ENCODE data around the gene C1orf122.

The C1orf122 gene

DNA sequence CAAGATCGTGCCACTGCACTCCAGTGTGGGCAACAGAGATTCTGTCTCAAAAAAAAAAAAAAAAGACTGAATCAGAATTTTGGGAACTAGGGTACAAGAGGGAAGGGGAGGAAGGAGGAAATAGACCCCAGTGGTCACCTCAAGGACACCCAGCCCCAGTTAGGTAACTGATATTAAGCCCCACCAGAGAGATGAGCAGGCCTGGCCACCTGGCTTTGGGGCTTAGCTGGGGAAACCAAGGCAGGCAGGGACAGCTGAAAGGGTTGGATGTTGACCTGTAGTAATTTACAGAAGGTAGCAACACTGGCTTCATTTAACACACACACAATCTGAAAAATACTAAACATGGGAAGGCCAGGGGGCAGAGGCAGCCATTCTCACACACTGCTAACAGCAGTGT lies 5.2 kb upstream of the C1orf122 start:
- H3K36me3 ChIP-seq (ENCODE audit: control insufficient read depth in 2 of 2, insufficient read depth in 2 of 2, low read length in 2 of 2) = peaks cover 36 to 61% of the 10 kb centered on the region in 2 donors
- H3K9ac ChIP-seq (ENCODE audit: low read depth in 1 of 2, low read length in 2 of 2) = no peak overlapping the region
- no peaks in the 10 kb centered on the region for H3K9me3 ChIP-seq (ENCODE audit: control insufficient read depth in 2 of 2, low read length in 2 of 2)
- H3K4me1 ChIP-seq (ENCODE audit: control insufficient read depth in 2 of 2, insufficient read depth in 2 of 2, low read length in 2 of 2) = peaks cover 9 to 10% of the 10 kb centered on the region in 2 donors
- H3K27ac ChIP-seq (ENCODE audit: low read depth in 2 of 2, low read length in 2 of 2) = no peak overlapping the region
- H3K27me3 ChIP-seq (ENCODE audit: control insufficient read depth in 2 of 2, insufficient read depth in 2 of 2, low read length in 2 of 2) = no peaks in the 10 kb centered on the region
- no peak overlapping the region for H3K4me3 ChIP-seq (ENCODE audit: low read length in 2 of 2)

DNA sequence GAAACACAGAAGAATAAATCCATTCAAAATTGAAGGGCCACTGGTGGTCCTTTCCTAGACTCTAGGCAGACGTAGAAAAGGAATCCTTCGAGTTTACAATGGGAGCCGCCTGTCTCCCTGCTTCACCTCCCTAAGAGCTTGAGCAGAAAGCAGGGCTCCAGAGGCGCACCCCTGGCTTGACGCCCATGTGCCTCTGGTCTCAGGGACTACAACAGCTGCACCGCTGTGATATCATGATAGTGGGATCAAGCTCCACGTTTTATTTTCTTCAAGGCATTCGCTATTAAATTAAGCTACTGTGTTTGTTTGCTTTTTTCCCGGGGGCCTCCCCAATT lies 403 bp upstream of the C1orf122 start:
- Histone ChIP-seq H3K9ac (ENCODE audit: low read depth in 1 of 2, low read length in 2 of 2) (peak overlapping the region; percentile 64 to 86), H3K4me1 (ENCODE audit: control insufficient read depth in 2 of 2, insufficient read depth in 2 of 2, low read length in 2 of 2) (peaks cover 17 to 19% of the 10 kb centered on the region in 2 donors), H3K9me3 (ENCODE audit: control insufficient read depth in 2 of 2, low read length in 2 of 2) (no peaks in the 10 kb centered on the region), H3K27me3 (ENCODE audit: control insufficient read depth in 2 of 2, insufficient read depth in 2 of 2, low read length in 2 of 2) (no peaks in the 10 kb centered on the region), H3K36me3 (ENCODE audit: control insufficient read depth in 2 of 2, insufficient read depth in 2 of 2, low read length in 2 of 2) (peaks cover 27 to 43% of the 10 kb centered on the region in 2 donors), H3K27ac (ENCODE audit: low read depth in 2 of 2, low read length in 2 of 2) (peak overlapping the region; percentile 86 to 87), H3K4me3 (ENCODE audit: low read length in 2 of 2) (peak overlapping the region; percentile 75 to 92)

DNA sequence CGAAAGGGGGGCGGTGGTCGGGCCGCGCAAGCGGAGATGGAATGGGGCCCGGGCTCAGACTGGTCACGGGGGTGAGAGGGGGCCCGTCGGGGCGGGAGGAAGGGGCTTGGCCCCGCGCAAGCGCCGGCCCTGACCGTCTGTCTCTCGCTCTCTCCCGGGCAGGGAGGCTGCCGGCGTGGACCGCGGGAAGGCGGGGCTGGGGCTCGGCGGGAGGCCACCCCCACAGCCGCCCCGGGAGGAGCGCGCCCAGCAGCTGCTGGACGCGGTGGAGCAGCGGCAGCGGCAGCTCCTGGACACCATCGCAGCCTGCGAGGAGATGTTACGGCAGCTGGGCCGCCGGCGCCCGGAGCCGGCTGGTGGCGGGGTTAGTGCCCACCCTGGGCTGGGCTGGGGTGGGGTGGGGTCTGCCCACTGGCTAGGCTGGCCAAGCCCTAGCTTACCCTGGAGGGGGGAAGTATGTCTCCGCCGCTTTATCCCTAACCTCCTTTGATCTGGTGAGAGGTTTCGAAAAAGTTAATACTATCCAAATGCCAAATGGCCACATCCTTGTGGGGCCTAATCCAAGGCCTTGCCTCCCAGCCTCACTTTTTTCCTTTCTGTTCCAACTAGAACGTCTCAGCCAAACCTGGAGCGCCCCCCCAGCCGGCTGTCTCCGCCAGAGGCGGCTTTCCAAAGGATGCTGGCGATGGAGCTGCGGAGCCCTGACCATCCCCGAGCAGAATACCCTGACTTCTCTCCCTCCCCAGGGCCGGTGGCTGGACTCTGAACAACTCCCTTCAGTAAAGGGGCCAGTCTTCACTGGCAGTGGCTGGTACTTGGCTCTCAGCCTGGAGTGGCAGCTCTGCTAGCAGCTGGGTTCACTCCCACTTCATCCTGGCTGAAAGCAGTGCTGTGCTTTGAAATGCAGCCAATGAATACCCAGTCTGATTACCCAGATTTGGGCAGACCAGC lies 1.1 kb downstream of the C1orf122 start:
- Histone ChIP-seq H3K4me1 (ENCODE audit: control insufficient read depth in 2 of 2, insufficient read depth in 2 of 2, low read length in 2 of 2) (peaks cover 17 to 19% of the 10 kb centered on the region in 2 donors), H3K27me3 (ENCODE audit: control insufficient read depth in 2 of 2, insufficient read depth in 2 of 2, low read length in 2 of 2) (no peaks in the 10 kb centered on the region), H3K4me3 (ENCODE audit: low read length in 2 of 2) (peak overlapping the region; percentile 75 to 92), H3K27ac (ENCODE audit: low read depth in 2 of 2, low read length in 2 of 2) (peak overlapping the region; percentile 86 to 87), H3K9ac (ENCODE audit: low read depth in 1 of 2, low read length in 2 of 2) (peak overlapping the region; percentile 64 to 70), H3K9me3 (ENCODE audit: control insufficient read depth in 2 of 2, low read length in 2 of 2) (no peaks in the 10 kb centered on the region), H3K36me3 (ENCODE audit: control insufficient read depth in 2 of 2, insufficient read depth in 2 of 2, low read length in 2 of 2) (peaks cover 22 to 31% of the 10 kb centered on the region in 2 donors)

DNA sequence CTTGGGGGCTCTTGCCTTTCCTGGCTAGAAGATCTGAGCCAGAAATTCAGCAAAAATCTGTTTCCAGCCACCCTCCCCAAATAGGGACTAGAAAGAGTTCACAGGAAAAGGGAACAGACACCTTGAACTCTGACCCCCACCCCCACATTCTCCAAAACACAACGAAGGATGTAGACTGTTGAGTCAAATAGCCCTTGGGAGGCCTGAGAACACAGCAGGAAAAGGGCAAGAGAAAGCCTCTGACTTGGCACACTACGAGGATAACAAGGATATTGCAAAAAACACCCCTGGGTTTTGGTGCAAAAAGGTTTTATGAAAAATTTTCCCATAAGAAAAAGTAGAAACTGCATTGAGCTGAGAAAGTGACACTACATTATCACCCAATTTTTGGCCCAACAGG lies 2.4 kb downstream of the C1orf122 start:
- Histone ChIP-seq H3K27me3 (ENCODE audit: control insufficient read depth in 2 of 2, insufficient read depth in 2 of 2, low read length in 2 of 2) (no peaks in the 10 kb centered on the region), H3K4me3 (ENCODE audit: low read length in 2 of 2) (no peak overlapping the region), H3K27ac (ENCODE audit: low read depth in 2 of 2, low read length in 2 of 2) (no peak overlapping the region), H3K9me3 (ENCODE audit: control insufficient read depth in 2 of 2, low read length in 2 of 2) (no peaks in the 10 kb centered on the region), H3K36me3 (ENCODE audit: control insufficient read depth in 2 of 2, insufficient read depth in 2 of 2, low read length in 2 of 2) (peaks cover 17 to 27% of the 10 kb centered on the region in 2 donors), H3K9ac (ENCODE audit: low read depth in 1 of 2, low read length in 2 of 2) (no peak overlapping the region), H3K4me1 (ENCODE audit: control insufficient read depth in 2 of 2, insufficient read depth in 2 of 2, low read length in 2 of 2) (peaks cover 17 to 19% of the 10 kb centered on the region in 2 donors)

DNA sequence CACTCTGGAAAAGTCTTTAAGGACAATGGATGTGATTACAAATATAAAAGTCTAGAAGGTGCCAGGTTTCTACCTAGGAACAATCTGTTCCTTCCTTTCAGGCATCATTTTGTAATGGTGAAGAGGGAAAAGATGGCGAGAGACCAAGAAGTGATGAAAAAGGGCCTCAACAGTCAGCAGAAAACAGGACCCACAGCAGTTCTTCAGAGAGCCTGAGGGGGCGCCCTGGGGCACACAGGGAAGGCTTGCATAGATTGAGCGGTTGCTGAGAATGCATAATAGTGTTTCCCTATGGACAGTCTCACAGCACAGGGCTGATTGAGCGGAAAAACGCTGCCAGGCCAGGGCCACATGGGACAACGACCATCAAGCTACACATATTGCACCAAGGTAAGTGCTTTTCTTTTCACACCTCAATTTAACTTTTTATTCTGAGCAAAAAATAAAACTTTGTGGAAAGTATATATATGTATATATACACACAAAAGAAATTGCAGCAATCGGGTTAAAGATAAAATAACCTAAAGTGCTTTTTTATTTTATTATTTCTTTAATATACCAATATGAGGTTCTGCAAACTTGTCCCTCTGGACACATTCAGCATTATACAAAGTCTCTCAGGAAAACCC lies 3.6 kb downstream of the C1orf122 start:
- Histone ChIP-seq H3K36me3 (ENCODE audit: control insufficient read depth in 2 of 2, insufficient read depth in 2 of 2, low read length in 2 of 2) (peaks cover 19 to 21% of the 10 kb centered on the region in 2 donors), H3K9me3 (ENCODE audit: control insufficient read depth in 2 of 2, low read length in 2 of 2) (no peaks in the 10 kb centered on the region), H3K4me3 (ENCODE audit: low read length in 2 of 2) (no peak overlapping the region), H3K9ac (ENCODE audit: low read depth in 1 of 2, low read length in 2 of 2) (no peak overlapping the region), H3K27ac (ENCODE audit: low read depth in 2 of 2, low read length in 2 of 2) (no peak overlapping the region), H3K4me1 (ENCODE audit: control insufficient read depth in 2 of 2, insufficient read depth in 2 of 2, low read length in 2 of 2) (peaks cover 17 to 19% of the 10 kb centered on the region in 2 donors), H3K27me3 (ENCODE audit: control insufficient read depth in 2 of 2, insufficient read depth in 2 of 2, low read length in 2 of 2) (no peaks in the 10 kb centered on the region)

DNA sequence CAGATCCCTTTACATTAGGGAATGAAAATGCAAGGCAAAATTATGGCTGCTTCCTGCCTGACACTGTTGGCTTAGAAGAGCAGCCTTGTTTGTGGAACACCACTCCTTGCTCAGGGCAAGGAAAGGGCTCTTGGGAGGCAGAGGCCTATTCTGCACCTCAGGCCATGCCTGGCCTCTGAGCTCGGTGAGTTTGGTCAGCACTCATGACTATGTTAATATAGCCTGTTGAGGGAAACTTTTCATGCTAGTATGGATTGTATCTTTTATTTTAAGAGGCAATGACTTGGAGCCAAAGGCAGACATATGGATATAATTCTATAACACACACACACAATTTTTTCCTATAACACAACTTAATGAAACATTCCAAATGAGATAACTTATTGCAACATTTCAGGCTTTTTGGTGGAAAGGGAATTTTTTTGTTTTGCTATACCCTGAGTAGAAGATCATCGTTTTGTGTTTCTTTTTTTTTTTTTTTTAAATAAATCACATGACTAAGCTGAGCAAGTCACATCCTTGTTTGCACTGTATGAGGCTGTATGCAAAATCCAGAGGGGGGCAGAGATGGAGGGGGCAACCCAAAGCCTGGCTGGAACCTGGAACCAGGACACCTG lies 6.0 kb downstream of the C1orf122 start:
- Histone ChIP-seq H3K4me3 (ENCODE audit: low read length in 2 of 2) (no peak overlapping the region), H3K9me3 (ENCODE audit: control insufficient read depth in 2 of 2, low read length in 2 of 2) (no peaks in the 10 kb centered on the region), H3K36me3 (ENCODE audit: control insufficient read depth in 2 of 2, insufficient read depth in 2 of 2, low read length in 2 of 2) (peaks cover 21 to 24% of the 10 kb centered on the region in 2 donors), H3K9ac (ENCODE audit: low read depth in 1 of 2, low read length in 2 of 2) (no peak overlapping the region), H3K4me1 (ENCODE audit: control insufficient read depth in 2 of 2, insufficient read depth in 2 of 2, low read length in 2 of 2) (peaks cover 7 to 8% of the 10 kb centered on the region in 2 donors), H3K27me3 (ENCODE audit: control insufficient read depth in 2 of 2, insufficient read depth in 2 of 2, low read length in 2 of 2) (no peaks in the 10 kb centered on the region), H3K27ac (ENCODE audit: low read depth in 2 of 2, low read length in 2 of 2) (no peak overlapping the region)

DNA sequence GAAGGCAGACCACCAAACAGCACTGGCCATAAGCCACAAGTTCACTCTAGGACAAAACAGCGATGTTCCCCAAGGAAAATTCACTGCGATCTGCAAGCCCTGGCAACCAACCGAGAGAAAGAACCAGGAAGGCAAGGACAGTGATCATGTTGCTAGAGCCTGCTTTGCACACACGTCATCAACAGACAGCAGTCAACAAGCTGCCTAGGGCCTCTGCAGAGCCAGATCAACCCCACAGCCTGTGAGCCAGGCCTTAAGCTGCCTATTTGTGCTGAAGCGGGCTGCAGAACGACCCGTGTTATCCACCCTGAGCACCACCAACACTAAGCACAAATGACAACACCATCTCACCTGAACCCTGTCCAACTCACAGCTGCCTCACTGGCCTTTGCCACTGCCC lies 6.7 kb downstream of the C1orf122 start:
- Histone ChIP-seq H3K27me3 (ENCODE audit: control insufficient read depth in 2 of 2, insufficient read depth in 2 of 2, low read length in 2 of 2) (no peaks in the 10 kb centered on the region), H3K36me3 (ENCODE audit: control insufficient read depth in 2 of 2, insufficient read depth in 2 of 2, low read length in 2 of 2) (peaks cover 21 to 27% of the 10 kb centered on the region in 2 donors), H3K9me3 (ENCODE audit: control insufficient read depth in 2 of 2, low read length in 2 of 2) (no peaks in the 10 kb centered on the region), H3K4me3 (ENCODE audit: low read length in 2 of 2) (no peak overlapping the region), H3K4me1 (ENCODE audit: control insufficient read depth in 2 of 2, insufficient read depth in 2 of 2, low read length in 2 of 2) (peaks cover 1 to 2% of the 10 kb centered on the region in 2 donors), H3K9ac (ENCODE audit: low read depth in 1 of 2, low read length in 2 of 2) (no peak overlapping the region), H3K27ac (ENCODE audit: low read depth in 2 of 2, low read length in 2 of 2) (no peak overlapping the region)

DNA sequence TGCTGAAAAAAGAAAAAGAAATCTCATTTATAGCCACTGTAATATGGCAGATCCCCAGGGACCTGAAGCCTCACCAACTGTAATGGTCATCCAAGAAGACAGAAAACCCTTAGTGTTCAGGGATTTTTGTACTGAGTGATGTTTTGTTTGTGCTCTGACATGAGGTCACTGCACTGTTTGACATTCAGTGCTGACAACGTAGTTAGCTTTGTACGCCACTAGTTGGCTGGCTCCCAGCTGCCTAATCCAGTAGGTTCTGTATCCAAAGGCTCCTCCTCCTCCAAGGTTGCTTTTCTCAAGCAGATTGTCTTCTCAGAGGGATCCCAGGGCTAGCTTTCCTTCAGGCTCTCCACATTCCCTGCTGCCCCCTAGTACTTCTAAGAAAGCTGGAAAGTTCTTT lies 9.9 kb downstream of the C1orf122 start:
- no peak overlapping the region for H3K27ac ChIP-seq (ENCODE audit: low read depth in 2 of 2, low read length in 2 of 2)
- H3K27me3 ChIP-seq (ENCODE audit: control insufficient read depth in 2 of 2, insufficient read depth in 2 of 2, low read length in 2 of 2) = no peaks in the 10 kb centered on the region
- H3K9me3 ChIP-seq (ENCODE audit: control insufficient read depth in 2 of 2, low read length in 2 of 2) = no peaks in the 10 kb centered on the region
- H3K4me3 ChIP-seq (ENCODE audit: low read length in 2 of 2) = no peak overlapping the region
- H3K4me1 ChIP-seq (ENCODE audit: control insufficient read depth in 2 of 2, insufficient read depth in 2 of 2, low read length in 2 of 2) = no peaks in the 10 kb centered on the region
- no peak overlapping the region for H3K9ac ChIP-seq (ENCODE audit: low read depth in 1 of 2, low read length in 2 of 2)
- peaks cover 36 to 45% of the 10 kb centered on the region in 2 donors for H3K36me3 ChIP-seq (ENCODE audit: control insufficient read depth in 2 of 2, insufficient read depth in 2 of 2, low read length in 2 of 2)

DNA sequence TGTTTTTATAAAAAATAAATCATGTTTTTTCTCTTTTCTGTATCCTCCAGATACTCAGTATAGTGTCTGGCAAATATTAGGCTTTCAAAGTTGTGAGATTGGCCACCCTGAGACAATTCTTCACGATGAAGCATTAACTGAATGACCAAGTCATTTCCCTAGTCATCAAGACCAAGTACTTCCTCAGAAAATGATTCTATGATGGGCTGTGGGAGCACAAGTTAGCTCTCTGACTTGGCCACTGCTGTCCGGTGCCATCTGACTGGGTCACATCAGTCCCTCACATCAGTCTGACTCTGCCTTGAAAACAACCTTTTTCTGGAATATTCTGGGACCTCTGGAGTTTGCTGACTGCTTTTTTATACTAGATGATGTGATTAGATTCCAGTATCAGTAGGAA lies 13.9 kb downstream of the C1orf122 start:
- no peaks in the 10 kb centered on the region for H3K9me3 ChIP-seq (ENCODE audit: control insufficient read depth in 2 of 2, low read length in 2 of 2)
- peaks cover 33 to 40% of the 10 kb centered on the region in 2 donors for H3K36me3 ChIP-seq (ENCODE audit: control insufficient read depth in 2 of 2, insufficient read depth in 2 of 2, low read length in 2 of 2)
- H3K4me1 ChIP-seq (ENCODE audit: control insufficient read depth in 2 of 2, insufficient read depth in 2 of 2, low read length in 2 of 2) = no peaks in the 10 kb centered on the region
- no peak overlapping the region for H3K27ac ChIP-seq (ENCODE audit: low read depth in 2 of 2, low read length in 2 of 2)
- H3K4me3 ChIP-seq (ENCODE audit: low read length in 2 of 2) = no peak overlapping the region
- H3K27me3 ChIP-seq (ENCODE audit: control insufficient read depth in 2 of 2, insufficient read depth in 2 of 2, low read length in 2 of 2) = no peaks in the 10 kb centered on the region
- no peak overlapping the region for H3K9ac ChIP-seq (ENCODE audit: low read depth in 1 of 2, low read length in 2 of 2)

All from mucosa of rectum (tissue), 2 donors.